Left cardiac atrium (tissue), 4 donors: ENCODE measurements around the gene CD8A. TPM values are rescaled to one million over a fixed set of nuclear protein-coding genes. Genes with fewer than 3 reads are reported as not detected.

Experiments
- ATAC-seq, 2 donors: fragments of 200-7000 bp; cut with Tn5 transposase; one replicate each; pipeline ENCODE4 v1.9.1; 2020; ENCODE audit warnings: mild to moderate bottlenecking in 2 of 2, moderate library complexity in 2 of 2
- DNase-seq: peaks from one replicate; pipeline ENCODE4 v3.0.0-alpha.2; 2020
- intact Hi-C, 2 donors: fragments of 100-400 bp; cut with DNase I; formaldehyde crosslinking; loops; one replicate each; pipeline versions ENCODE4 v1.14.1 to v1.15.1; 2022 to 2023
- total RNA-seq, 2 donors: library from RNA; stranded (reverse); fragmentation: NEBNext Ultra II Directional; extraction: Animal tissue kit (Norgen Biotek cat#: 25700); gene quantifications; one replicate each; pipeline ENCODE4 v1.2.1, GENCODE V29; 2021
- donor health status: DM: no; HTN: yes; CAD: no.
- donor health status: DM: no; HTN: yes; CAD: no; lungs with severe emphysema.
- donor health status: DM: yes; HTN: yes; CAD: no.
- donor health status: Dilated cardiomyopathy.

CD8A gene
- total RNA-seq, 2 donors from 2014 or later, result 2.8 to 4.4 TPM

- intact Hi-C loops, result no loop called here
- ATAC-seq (no peak), DNase-seq (no peak)
These were observed 24.9 kb upstream of the CD8A start for GRCh38 chr2:86815611-86816010.

DNA sequence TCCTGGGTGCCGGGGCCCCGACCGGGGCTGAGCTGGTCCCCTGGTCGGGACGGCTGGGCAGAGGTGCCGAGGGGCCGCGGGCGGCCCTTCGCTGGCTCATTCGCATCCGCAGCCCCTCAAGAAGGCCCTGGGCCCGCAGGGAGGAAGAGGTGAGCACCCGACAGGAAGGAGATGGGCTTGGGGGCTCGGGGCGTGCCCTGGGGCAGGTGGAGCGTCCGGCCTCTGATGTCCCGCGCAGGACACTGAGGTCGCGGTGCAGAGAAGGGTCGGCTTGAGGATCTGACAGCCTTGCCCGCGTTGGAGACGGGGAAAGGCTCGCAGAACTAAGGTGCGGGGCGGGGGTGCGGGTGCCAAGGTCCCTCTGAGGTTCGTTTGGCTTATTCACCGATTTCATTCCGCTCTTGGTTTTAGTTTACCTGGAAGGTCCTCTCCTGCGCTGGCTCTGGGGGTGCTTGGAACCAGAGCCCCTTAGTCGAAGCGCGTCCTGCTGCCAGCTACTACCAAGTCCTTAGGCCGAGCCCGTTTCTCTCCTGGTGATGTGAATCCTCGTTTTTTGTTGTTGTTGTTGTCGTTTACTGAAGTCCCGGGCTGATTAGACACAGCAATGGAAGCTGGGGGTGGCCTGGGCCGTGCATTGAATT lies 18.9 kb upstream of the CD8A start:
- ATAC-seq, result no peak
- intact Hi-C loops, result no loop called here
- DNase-seq, result no peak

- intact Hi-C loops, result no loop called here
- ATAC-seq (peak; percentile 95 to 96), DNase-seq (peak; percentile 84)
These were observed 17.8 kb upstream of the CD8A start for GRCh38 chr2:86808315-86809161.

GRCh38 chr2:86807468-86808275 lies 17.0 kb upstream of the CD8A start:
- intact Hi-C loops, result no loop called here
- ATAC-seq (peak; percentile 71 to 75), DNase-seq (peak; percentile 56)

GRCh38 chr2:86807133-86807467 lies 16.4 kb upstream of the CD8A start:
- DNase-seq (no peak), ATAC-seq (no peak)
- intact Hi-C loops, result no loop called here

GRCh38 chr2:86806059-86806857 lies 15.5 kb upstream of the CD8A start:
- intact Hi-C loops, result no loop called here
- ATAC-seq (no peak), DNase-seq (no peak)

- intact Hi-C loops, result no loop called here
- ATAC-seq (no peak), DNase-seq (no peak)
These were observed 10.3 kb upstream of the CD8A start for GRCh38 chr2:86800856-86801567.

DNA sequence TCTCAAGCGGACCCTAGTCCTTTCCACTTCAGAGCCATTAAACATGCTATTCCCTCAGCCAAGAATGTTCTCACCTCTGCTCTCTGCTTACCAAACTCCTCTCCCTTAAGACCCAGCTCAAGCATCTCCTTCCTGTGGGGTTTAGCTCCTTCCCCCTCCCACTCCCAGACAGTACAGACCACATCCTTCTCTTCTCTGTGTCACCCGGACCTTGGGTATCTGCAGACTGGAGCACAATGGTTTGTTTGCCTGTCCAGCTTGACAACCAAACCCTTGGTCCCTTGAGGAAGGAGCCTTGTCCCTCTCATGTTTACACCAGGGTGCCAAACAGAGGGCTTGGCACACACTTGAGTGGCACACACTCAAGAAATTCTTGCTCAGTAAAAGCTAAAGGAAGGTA lies 4.1 kb upstream of the CD8A start:
- ATAC-seq (no peak), DNase-seq (no peak)
- intact Hi-C loops, result no loop called here

DNA sequence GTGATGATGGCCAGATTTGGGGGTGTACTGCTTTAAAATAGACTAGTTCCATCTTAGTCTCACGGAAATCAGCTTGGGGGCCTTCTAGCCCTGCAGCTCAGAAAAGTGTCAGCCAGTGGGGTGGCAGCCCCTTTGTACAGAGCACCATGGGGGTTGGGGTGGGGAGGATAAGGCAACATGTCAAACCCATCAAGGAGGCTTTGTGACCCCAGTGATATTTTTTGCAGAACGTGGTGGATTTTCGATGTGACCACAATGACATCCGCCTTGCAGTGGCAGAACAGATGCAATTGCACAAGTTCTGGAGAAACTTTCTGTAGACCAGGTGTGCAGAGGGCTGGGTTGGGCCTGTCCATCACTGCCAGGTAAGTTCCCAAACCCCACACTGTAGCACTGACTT lies 3.0 kb upstream of the CD8A start:
- DNase-seq (no peak), ATAC-seq (no peak)
- intact Hi-C loops, result no loop called here

GRCh38 chr2:86791573-86791972 lies 860 bp upstream of the CD8A start:
- ATAC-seq (no peak), DNase-seq (no peak)

GRCh38 chr2:86790134-86790675 lies 508 bp downstream of the CD8A start:
- intact Hi-C loops, result no loop called here
- ATAC-seq (no peak), DNase-seq (no peak)

More at GRCh38 chr2:86791573-86791972, 860 bp upstream of the CD8A start:
- intact Hi-C loops, result no loop called here

- DNase-seq, result no peak
- intact Hi-C loops, result no loop called here
- ATAC-seq, result no peak
These were observed 1.0 kb downstream of the CD8A start for GRCh38 chr2:86789687-86790133.

GRCh38 chr2:86788881-86789686 lies 1.6 kb downstream of the CD8A start:
- peak; percentile 29 for DNase-seq
- peak in 1 of 2 donors; percentile 18 for ATAC-seq
- intact Hi-C loops, result no loop called here

GRCh38 chr2:86788165-86788564 lies 2.5 kb downstream of the CD8A start:
- ATAC-seq (peak; percentile 73 to 78), DNase-seq (peak; percentile 65)
- intact Hi-C loops, result no loop called here

DNA sequence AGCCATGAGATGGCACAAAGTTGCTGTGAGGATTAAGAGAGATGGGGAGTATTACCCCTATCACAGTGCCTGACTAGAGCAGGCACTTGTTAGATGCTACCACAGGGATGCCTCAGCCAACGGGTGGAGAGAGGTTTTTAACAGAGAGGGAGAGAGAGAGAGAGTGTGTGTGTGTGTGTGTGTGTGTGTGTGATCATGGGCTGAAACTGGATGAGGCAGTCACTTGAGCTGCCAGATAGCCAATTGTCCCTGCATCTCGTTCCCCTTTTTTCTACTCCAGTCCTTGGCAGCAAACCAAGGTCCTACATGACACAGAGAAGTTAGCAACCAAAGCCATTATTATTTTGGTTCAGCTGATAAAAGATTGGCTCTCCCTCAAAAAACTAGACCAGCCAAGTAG lies 3.0 kb downstream of the CD8A start:
- intact Hi-C loops, result no loop called here
- DNase-seq, result peak; percentile 59
- ATAC-seq, result peak; percentile 67 to 78

DNA sequence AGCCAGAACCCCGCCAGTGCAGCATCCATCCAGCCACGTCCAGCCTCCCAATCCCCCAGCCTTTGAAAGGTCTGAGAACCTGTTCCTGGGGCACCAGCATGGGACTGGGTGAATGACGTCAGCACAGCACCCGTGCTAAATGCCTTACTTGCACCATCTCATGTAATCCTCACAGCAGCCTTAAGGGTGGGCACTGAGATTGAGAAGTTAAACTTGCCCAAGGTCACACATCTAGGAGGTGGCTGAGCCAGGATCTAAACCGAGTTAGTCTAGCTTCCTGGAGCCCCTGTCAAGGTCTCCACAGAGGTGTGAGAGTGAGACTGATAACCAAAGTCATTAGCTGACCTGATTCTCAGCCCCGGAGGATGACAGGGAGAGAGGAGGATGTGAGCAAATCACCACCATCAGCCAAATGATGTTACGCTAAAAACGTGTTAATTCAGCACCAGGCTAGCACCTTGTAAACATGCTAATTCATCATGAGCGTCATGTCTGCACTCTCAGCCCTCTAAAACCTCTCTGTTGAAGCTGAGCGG lies 4.6 kb downstream of the CD8A start:
- DNase-seq (no peak), ATAC-seq (no peak)
- intact Hi-C loops, result no loop called here

GRCh38 chr2:86785456-86785855 lies 5.3 kb downstream of the CD8A start:
- no peak for ATAC-seq
- intact Hi-C loops, result no loop called here
- no peak for DNase-seq
